ENCODE measurements around the gene CENPK. TPM values are rescaled to one million over a fixed set of nuclear protein-coding genes. Genes with fewer than 3 reads are reported as not detected.

CENPK gene
- total and polyA plus RNA-seq, 2 of the 8 experiments (the other 6 are each of a cell fraction or from before 2014, with no cell fraction given): 13.3 to 50.9 TPM

DNA sequence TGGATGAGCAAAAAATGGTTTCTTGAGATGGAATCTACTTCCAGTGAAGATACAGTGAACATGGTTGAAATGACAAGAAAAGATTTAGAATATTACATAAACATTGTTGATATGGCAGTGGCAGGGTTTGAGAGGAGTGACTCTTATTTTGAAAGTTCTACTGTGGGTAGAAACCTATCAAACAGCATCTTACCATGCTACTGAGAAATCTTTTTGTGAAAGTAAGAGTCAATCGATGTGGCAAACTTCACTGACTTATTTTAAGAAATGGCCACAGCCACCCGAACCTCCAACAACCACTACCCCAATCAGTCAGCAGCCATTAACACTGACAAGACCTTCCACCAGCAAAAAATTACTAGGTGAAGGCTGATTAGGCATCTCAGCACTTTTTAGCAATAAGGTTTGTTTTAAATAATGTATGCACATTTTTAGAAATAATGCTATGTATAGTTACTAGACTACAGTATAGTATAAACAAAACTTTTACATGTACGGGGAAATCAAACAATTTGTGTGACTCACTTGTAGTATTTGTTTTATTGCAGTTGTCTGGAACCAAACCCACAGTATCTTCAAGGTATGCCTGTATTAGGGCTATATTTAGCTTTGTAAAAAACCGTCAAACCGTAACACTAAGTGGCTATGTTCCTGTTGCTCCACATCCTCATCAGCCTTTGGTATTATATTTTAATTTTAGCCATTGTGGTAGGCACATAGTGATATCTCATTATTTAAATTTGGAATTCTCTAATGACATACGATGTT is 50.6 kb downstream of the CENPK start:
- H2BK120ac ChIP-seq (replicated peaks; ENCODE audit: low read depth, low read length): no peak overlapping the region
- no peak for DNase-seq (ENCODE audit: low read depth in 1 of 2, low spot score in 2 of 2)

More for the DNA sequence above, 50.6 kb downstream of the CENPK start:
- no peak overlapping the region for H3K4me3 ChIP-seq (ENCODE audit: extremely low read depth in 1 of 4, insufficient read depth in 2 of 4, low read depth in 3 of 4, low read length in 4 of 4)
- ChIA-PET CTCF (ENCODE audit: partially characterized antibody) (no interaction called here), POLR2A (ENCODE audit: partially characterized antibody) (interaction anchor here (0.6 to 1.2 kb wide), 2 partner anchors 15 to 30 kb away, joined by 3 read pairs; no protein-coding TSS in a partner anchor)
- H3K27me3 ChIP-seq (replicated peaks in 1 of 4; ENCODE audit: control insufficient read depth in 3 of 4, extremely low read depth in 1 of 4, insufficient read depth in 3 of 4, low read length in 3 of 4): no peaks in the 10 kb centered on the region
- H3K23me2 ChIP-seq (ENCODE audit: low read depth, low read length): no peaks in the 10 kb centered on the region
- no peak overlapping the region for H3K4ac ChIP-seq (replicated peaks; ENCODE audit: insufficient read length, low read depth, low read length)
- no peak overlapping the region for H3K18ac ChIP-seq (ENCODE audit: extremely low read depth, low read length)
- FAIRE-seq: no peak
- no peak overlapping the region for H2BK12ac ChIP-seq (ENCODE audit: low read depth, low read length)
- no peaks in the 10 kb centered on the region for H3K79me2 ChIP-seq (ENCODE audit: control insufficient read depth in 1 of 2, insufficient read depth in 2 of 2, low read length in 2 of 2)
- H3K4me1 ChIP-seq (replicated peaks in 1 of 4; ENCODE audit: control insufficient read depth in 3 of 4, insufficient read depth in 4 of 4, low read length in 3 of 4): no peaks in the 10 kb centered on the region
- H2BK5ac ChIP-seq (ENCODE audit: low read depth, low read length): no peak overlapping the region
- no peak overlapping the region for H3K23ac ChIP-seq (ENCODE audit: insufficient read length)
- H2BK20ac ChIP-seq (ENCODE audit: low read length): no peak overlapping the region
- H4K5ac ChIP-seq (ENCODE audit: insufficient read length, low read depth, low read length): no peak overlapping the region
- H4K8ac ChIP-seq (ENCODE audit: extremely low read depth, insufficient read depth, low read length): no peak overlapping the region
- no peak overlapping the region for H2AK5ac ChIP-seq (ENCODE audit: low read depth, low read length)
- H3K4me2 ChIP-seq (ENCODE audit: insufficient read depth in 1 of 2, low read depth in 2 of 2, low read length in 2 of 2): no peak overlapping the region
- TF ChIP-seq MAFK (IDR thresholded peaks at IDR 0.05; ENCODE audit: low read depth, low read length): no peak
- TF ChIP-seq TEAD4 (IDR thresholded peaks at IDR 0.05; ENCODE audit: low read depth, low read length): no peak
- no peak for TF ChIP-seq SP4 (IDR thresholded peaks at IDR 0.05; ENCODE audit: low read length)
- no peak for TF ChIP-seq KDM5A (IDR thresholded peaks at IDR 0.05; ENCODE audit: low read length)
- H3K9me3 ChIP-seq (ENCODE audit: insufficient read depth in 2 of 2, low read depth in 1 of 2, low read length in 1 of 2): no peaks in the 10 kb centered on the region
- H4K91ac ChIP-seq (replicated peaks; ENCODE audit: insufficient read length, low read length): no peak overlapping the region
- WGBS, 2 experiments (ENCODE audit: extremely low coverage in 1 of 2, insufficient coverage in 1 of 2, insufficient read length in 1 of 2, insufficient replicate concordance in 2 of 2, low coverage in 1 of 2, low lambda C conversion rate in 2 of 2, missing lambda C conversion rate in 1 of 2): 93% methylated on average over 6 of the region's 6 CpGs; no CpG with 5 or more reads in 1 of the 2 experiments
- H3K56ac ChIP-seq (replicated peaks; ENCODE audit: insufficient read length, low read depth, low read length): no peak overlapping the region
- H4K20me1 ChIP-seq (replicated peaks in 1 of 2; ENCODE audit: control insufficient read depth in 1 of 2, insufficient read depth in 2 of 2, low read length in 2 of 2): no peaks in the 10 kb centered on the region
- no peak overlapping the region for H2BK15ac ChIP-seq (ENCODE audit: low read length)
- H3K36me3 ChIP-seq (ENCODE audit: control insufficient read depth in 2 of 4, insufficient read depth in 4 of 4, low read length in 3 of 4): peaks cover 0 to 4% (median 0%) of the 10 kb centered on the region in 4 experiments; a peak in 1 of 8 replicates
- H3K14ac ChIP-seq (ENCODE audit: insufficient read length): no peak overlapping the region
- H2AFZ ChIP-seq (ENCODE audit: low read length): no peak overlapping the region
- no peaks in the 10 kb centered on the region for H3K79me1 ChIP-seq (ENCODE audit: low read depth, low read length)
- no peak overlapping the region for H3K27ac ChIP-seq (ENCODE audit: low read depth, low read length)
- no peak overlapping the region for H3K9ac ChIP-seq (replicated peaks in 1 of 4; ENCODE audit: extremely low read depth in 1 of 4, low read depth in 3 of 4, low read length in 3 of 4)

Measured in H1 (cell line).